Right cardiac atrium (tissue), 5 donors: Measurements from ENCODE around the gene VIP. TPM values are rescaled to one million over a fixed set of nuclear protein-coding genes. Genes with fewer than 3 reads are reported as not detected.
"Not testable (repeated sequence)": the region's sequence is repeated elsewhere in the genome, so short reads cannot be mapped to it uniquely, and the experiment has no call there.

Experiments
- ATAC-seq, 2 donors: fragments of 200-7000 bp; cut with Tn5 transposase; one replicate each; pipeline versions ENCODE4 v1.8.0 to v1.9.1; 2020; ENCODE audit warnings: moderate library complexity in 2 of 2, mild to moderate bottlenecking in 1 of 2
- DNase-seq, 3 donors: peaks; one replicate each; pipeline ENCODE4 v3.0.0-alpha.2; 2020
- H3K27ac ChIP-seq: one replicate; pipeline ENCODE4 v1.5.1; 2013; ENCODE audit warnings: mild to moderate bottlenecking, low read length, control low read depth, moderate library complexity
- H3K27me3 ChIP-seq: one replicate; pipeline ENCODE4 v1.6.1; 2013; ENCODE audit not compliant: control insufficient read depth, insufficient read depth
- H3K4me1 ChIP-seq: one replicate; pipeline ENCODE4 v1.6.1; 2013; ENCODE audit warnings: low read length; ENCODE audit not compliant: control insufficient read depth, insufficient read depth
- H3K4me3 ChIP-seq: one replicate; pipeline ENCODE4 v1.5.1; 2013; ENCODE audit warnings: low read length, control low read depth
- H3K9me3 ChIP-seq: one replicate; pipeline ENCODE4 v1.6.1; 2013; ENCODE audit warnings: low read length; ENCODE audit not compliant: control insufficient read depth
- WGBS: extraction: QIAGEN DNeasy Blood & Tissue Kit; methylation state at CpG from one replicate; pipeline ENCODE4 v1.1.7; 2013; 5-methylcytosine and 5-hydroxymethylcytosine counted together
- intact Hi-C, 4 donors: fragments of 100-400 bp; cut with DNase I; formaldehyde crosslinking; loops; one replicate each; pipeline versions ENCODE4 v1.11.0 to v1.14.0; 2022 to 2023
- long read RNA-seq, 4 donors: library from polyadenylated mRNA; unstranded; transcript quantifications; one replicate each; pipeline ENCODE4 v2.0.0, GENCODE V29; 2020 to 2021
- polyA plus RNA-seq: library from polyadenylated mRNA; stranded (reverse); fragments of 200-250 nt; gene quantifications from one replicate; pipeline ENCODE4 v1.2.3, GENCODE V29; 2013
- total RNA-seq, 4 donors: library from RNA; stranded (reverse); fragmentation: NEBNext Ultra II Directional; extraction: Animal tissue kit (Norgen Biotek cat#: 25700); gene quantifications; one replicate each; pipeline ENCODE4 v1.2.1, GENCODE V29; 2021
- donor health status: healthy with polysubstance abuse.
- donor health status: DM: no; HTN: yes; CAD: no.
- donor health status: DM: no; HTN: no; CAD: no.
- donor health status: DM: no; HTN: yes; CAD: no; lungs with severe emphysema.
- donor health status: DM: yes; HTN: yes; CAD: no.

Gene VIP
- under 1 TPM in 3 of 4 donors, not detected in 1; 0.29 to 0.91 (median 0.66) TPM for total RNA-seq
- polyA plus RNA-seq, result 1.9 TPM
- long read RNA-seq, donor 1, result 0 reads
- long read RNA-seq, donor 2, result 0 reads
- long read RNA-seq, donor 3, result 0 reads
- long read RNA-seq, donor 4, result 0 reads

- H3K27me3 ChIP-seq, result no peaks in the 10 kb centered on the region
- 14% methylated on average over 5 of the region's 5 CpGs for WGBS
- no peaks in the 10 kb centered on the region for H3K9me3 ChIP-seq
- intact Hi-C loops, result no loop called here
- H3K4me3 ChIP-seq, result no peak within 1 kb of the TSS
- ATAC-seq, result no peak
- DNase-seq, result no peak
- H3K27ac ChIP-seq, result no peak within 1 kb of the TSS
- no peaks in the 10 kb centered on the region for H3K4me1 ChIP-seq
Measured at GRCh38 chr6:152750694-152751093, at the start of gene VIP. VIP (plus strand) TSS chr6:152750797; CDS start chr6:152752178, 1,381 bp downstream.

- H3K27ac ChIP-seq, result peak overlapping the region; percentile 7
- H3K9me3 ChIP-seq, result no peaks in the 10 kb centered on the region
- DNase-seq, result no peak
- H3K4me1 ChIP-seq, result no peaks in the 10 kb centered on the region
- peak overlapping the region; percentile 50 for H3K4me3 ChIP-seq
- intact Hi-C loops, result no loop called here
- ATAC-seq, result peak in 1 of 2 donors; percentile 68
- H3K27me3 ChIP-seq, result no peaks in the 10 kb centered on the region
- WGBS, result 38% methylated on average over 7 of the region's 7 CpGs
Measured at GRCh38 chr6:152701081-152701862, 49.3 kb upstream of the VIP start.

- H3K4me1 ChIP-seq, result no peaks in the 10 kb centered on the region
- H3K4me3 ChIP-seq, result peak overlapping the region; percentile 50
- peak; percentile 19 to 55 for ATAC-seq
- H3K27me3 ChIP-seq, result no peaks in the 10 kb centered on the region
- WGBS, result 51% methylated on average over 4 of the region's 4 CpGs
- intact Hi-C loops, result no loop called here
- no peak for DNase-seq
- H3K27ac ChIP-seq, result no peak overlapping the region
- no peaks in the 10 kb centered on the region for H3K9me3 ChIP-seq
Measured at GRCh38 chr6:152701863-152702401, 48.7 kb upstream of the VIP start.

GRCh38 chr6:152703750-152704149, 46.8 kb upstream of the VIP start:
- intact Hi-C loops, DNase-seq, H3K27me3 ChIP-seq, H3K4me3 ChIP-seq, ATAC-seq, H3K9me3 ChIP-seq, H3K4me1 ChIP-seq, H3K27ac ChIP-seq: not testable (repeated sequence)

- no peak overlapping the region for H3K4me3 ChIP-seq
- WGBS, result 81% methylated on average over 2 of the region's 2 CpGs
- intact Hi-C loops, result no loop called here
Measured at GRCh38 chr6:152705327-152705726, 45.3 kb upstream of the VIP start.

GRCh38 chr6:152716322-152716721, 34.3 kb upstream of the VIP start:
- Histone ChIP-seq H3K4me3 (no peak overlapping the region), H3K4me1 (no peaks in the 10 kb centered on the region), H3K27ac (no peak overlapping the region), H3K9me3 (no peaks in the 10 kb centered on the region), H3K27me3 (no peaks in the 10 kb centered on the region)
- DNase-seq, result no peak
- 59% methylated on average over 3 of the region's 3 CpGs for WGBS
- no peak for ATAC-seq
- intact Hi-C loops, result no loop called here

More at GRCh38 chr6:152705327-152705726, 45.3 kb upstream of the VIP start:
- Histone ChIP-seq H3K4me1 (no peaks in the 10 kb centered on the region), H3K9me3 (no peaks in the 10 kb centered on the region), H3K27ac (no peak overlapping the region), H3K27me3 (no peaks in the 10 kb centered on the region)
- DNase-seq (no peak), ATAC-seq (no peak)

GRCh38 chr6:152720974-152721373, 29.6 kb upstream of the VIP start:
- Histone ChIP-seq H3K4me1 (no peaks in the 10 kb centered on the region), H3K4me3 (no peak overlapping the region), H3K27ac (no peak overlapping the region), H3K9me3 (no peaks in the 10 kb centered on the region), H3K27me3 (no peaks in the 10 kb centered on the region)
- 55% methylated on average over 3 of the region's 3 CpGs for WGBS
- intact Hi-C loops, result no loop called here
- ATAC-seq (no peak), DNase-seq (no peak)

GRCh38 chr6:152721956-152722355, 28.6 kb upstream of the VIP start:
- Histone ChIP-seq H3K4me1 (no peaks in the 10 kb centered on the region), H3K9me3 (no peaks in the 10 kb centered on the region), H3K27me3 (no peaks in the 10 kb centered on the region), H3K27ac (no peak overlapping the region), H3K4me3 (no peak overlapping the region)
- WGBS, result 73% methylated on average over 4 of the region's 4 CpGs
- DNase-seq (no peak), ATAC-seq (no peak)
- intact Hi-C loops, result no loop called here

GRCh38 chr6:152723398-152723797, 27.2 kb upstream of the VIP start:
- H3K4me1 ChIP-seq, result no peaks in the 10 kb centered on the region
- intact Hi-C loops, result no loop called here
- no peak overlapping the region for H3K27ac ChIP-seq
- H3K4me3 ChIP-seq, result no peak overlapping the region
- no peaks in the 10 kb centered on the region for H3K9me3 ChIP-seq
- WGBS, result 57% methylated on average over 1 of the region's 1 CpG
- DNase-seq, result no peak
- H3K27me3 ChIP-seq, result no peaks in the 10 kb centered on the region
- no peak for ATAC-seq

- no peak overlapping the region for H3K4me3 ChIP-seq
- ATAC-seq, result no peak
- no peaks in the 10 kb centered on the region for H3K4me1 ChIP-seq
- H3K9me3 ChIP-seq, result no peaks in the 10 kb centered on the region
- DNase-seq, result no peak
- no peaks in the 10 kb centered on the region for H3K27me3 ChIP-seq
- H3K27ac ChIP-seq, result no peak overlapping the region
- WGBS, result 61% methylated on average over 4 of the region's 4 CpGs
- intact Hi-C loops, result no loop called here
Measured at GRCh38 chr6:152726313-152726712, 24.3 kb upstream of the VIP start.

GRCh38 chr6:152727507-152727906, 23.1 kb upstream of the VIP start:
- Histone ChIP-seq H3K27me3 (no peaks in the 10 kb centered on the region), H3K9me3 (no peaks in the 10 kb centered on the region), H3K4me1 (no peaks in the 10 kb centered on the region), H3K27ac (no peak overlapping the region), H3K4me3 (no peak overlapping the region)
- ATAC-seq (no peak), DNase-seq (peak in 1 of 3 donors; percentile 37)
- WGBS, result 91% methylated on average over 3 of the region's 3 CpGs
- intact Hi-C loops, result no loop called here
